SW480 (cell line): ENCODE measurements around the gene MEF2B.

Experiments used
- DNase-seq: peaks from one replicate; pipeline ENCODE4 v3.0.0-alpha.2; 2016; ENCODE audit warnings: low spot score

MEF2B gene

DNA sequence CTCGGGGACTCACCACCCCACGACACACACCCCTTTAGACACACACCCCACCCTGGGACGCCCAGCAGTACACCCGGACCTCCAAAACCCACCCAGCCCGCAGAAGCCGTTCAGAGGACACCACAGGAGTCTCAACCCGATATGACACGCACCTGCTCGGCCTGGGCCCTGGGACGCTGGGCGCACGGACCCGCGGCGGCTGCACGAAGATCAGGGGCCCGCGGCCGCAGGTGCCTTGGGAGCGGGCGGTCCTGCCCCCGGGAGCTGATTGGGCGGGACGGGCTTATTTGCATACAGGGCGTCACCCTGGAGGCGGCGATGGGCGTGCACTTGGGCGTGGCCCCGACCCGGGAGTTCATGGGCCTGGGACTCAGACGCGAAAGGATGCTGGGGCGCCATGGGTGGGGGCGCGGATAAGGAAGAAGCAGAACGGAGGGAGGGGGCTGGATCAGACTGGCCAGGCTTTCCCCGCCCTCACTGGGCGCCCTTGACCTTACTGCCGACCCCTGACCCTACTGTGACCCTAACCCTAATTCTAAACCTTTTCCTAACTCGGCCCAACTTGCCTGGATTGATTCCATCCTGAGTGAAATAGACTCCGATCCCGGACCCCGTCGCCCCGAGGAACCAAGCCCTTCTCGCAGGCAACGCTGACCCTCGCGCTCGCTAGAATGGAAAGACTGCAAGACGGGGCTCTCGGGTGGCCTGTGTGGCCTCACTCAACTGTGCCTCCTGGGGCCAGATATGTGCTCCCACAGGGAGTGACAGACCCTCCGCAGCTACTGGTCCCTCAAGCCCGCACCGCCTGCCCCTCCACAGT lies at the start of gene MEF2B:
Gene MEF2B (minus strand): TSS at position 211 of the 820 bp plus-strand sequence. CDS start 19,528 bp downstream, outside the sequence.
- DNase-seq = peak; percentile 87

DNA sequence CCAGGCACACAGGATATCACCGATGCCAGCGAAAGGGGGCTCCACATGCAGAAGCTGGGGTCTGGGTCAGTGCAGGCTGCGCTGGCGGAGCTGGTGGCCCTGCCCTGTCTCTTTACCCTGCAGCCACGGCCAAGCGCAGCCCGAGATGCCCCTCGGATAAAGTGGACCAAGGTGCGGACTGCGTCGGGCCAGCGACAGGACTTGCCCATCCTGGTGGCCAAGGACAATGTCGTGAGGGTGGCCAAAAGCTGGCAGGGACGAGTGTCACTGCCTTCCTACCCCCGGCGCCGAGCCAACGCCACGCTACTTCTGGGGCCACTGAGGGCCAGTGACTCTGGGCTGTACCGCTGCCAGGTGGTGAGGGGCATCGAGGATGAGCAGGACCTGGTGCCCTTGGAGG lies 48.8 kb upstream of the MEF2B start:
- DNase-seq = no peak

DNA sequence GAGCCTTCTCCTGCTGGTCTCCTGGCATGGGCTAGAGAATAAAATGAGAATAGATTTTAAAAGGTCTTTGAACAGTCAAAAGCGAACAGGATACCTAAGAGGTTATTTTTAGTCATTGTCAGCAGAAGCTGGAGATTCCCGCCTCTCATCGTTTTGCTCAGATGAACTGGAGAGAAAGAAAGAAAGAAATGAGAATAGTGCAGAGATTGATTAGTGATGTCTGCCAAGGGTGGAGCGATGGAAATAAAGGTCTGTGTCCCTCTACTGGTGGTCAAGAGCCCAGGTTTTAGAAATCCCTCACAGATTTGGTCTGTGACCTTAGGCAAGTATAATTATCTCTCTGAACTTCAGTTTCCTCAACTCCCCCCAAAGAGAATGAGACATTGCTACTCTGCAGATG lies 47.0 kb upstream of the MEF2B start:
- peak; percentile 58 for DNase-seq

DNA sequence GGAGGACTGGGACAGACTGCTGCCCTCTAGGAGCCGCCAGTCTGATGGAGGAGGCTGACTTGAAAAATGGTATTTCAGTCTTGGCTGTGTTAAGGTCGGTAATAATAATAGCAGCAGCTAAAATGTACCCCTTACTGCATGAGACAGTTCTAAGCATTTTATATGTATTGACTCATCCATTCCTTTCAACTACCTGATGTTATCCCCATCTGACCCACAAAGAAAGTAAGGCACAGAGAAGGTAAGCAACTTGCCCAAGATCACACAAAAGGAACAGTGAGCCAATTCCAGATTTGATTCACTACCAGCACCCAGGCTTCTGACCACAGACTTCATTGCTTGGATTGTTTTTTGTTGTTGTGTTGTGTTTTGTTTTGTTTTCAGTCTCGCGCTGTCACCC lies 45.7 kb upstream of the MEF2B start:
- no peak for DNase-seq

DNA sequence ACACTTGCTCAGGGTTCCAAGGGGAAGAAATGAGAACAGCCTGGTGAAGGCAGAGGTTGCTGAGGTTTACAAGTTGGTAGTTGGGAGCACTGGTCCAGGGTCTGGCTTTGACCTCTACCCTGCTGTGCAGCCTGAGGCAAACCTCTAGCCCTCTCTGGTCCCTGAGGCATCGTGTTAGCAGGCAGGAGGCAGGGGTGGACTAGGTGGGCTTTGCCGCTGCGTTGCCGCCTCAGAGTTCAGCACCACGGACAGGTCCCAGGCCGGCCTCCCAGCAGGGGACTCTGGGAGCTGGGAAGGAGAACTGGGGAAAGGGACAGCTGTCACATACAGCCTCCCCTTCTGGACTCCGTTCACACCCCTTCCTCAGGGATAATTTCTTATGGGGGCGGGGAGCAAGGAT lies 44.8 kb upstream of the MEF2B start:
- DNase-seq = no peak

DNA sequence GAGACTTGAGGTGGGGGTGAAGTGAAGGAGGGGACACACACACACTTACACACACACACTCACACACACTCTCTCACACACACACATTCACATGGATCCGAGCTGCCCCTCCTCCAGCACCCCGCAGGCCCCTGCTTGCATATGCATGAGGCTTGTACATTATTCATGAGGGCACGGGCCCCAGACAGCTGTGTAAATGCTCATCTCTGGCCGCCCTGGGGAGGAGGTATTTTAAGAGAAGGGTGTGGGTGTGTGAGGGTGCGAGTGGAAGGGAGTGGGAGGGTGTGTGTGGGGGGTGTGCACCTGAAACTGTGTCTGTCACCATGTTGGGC lies 44.1 kb upstream of the MEF2B start:
- DNase-seq = no peak

DNA sequence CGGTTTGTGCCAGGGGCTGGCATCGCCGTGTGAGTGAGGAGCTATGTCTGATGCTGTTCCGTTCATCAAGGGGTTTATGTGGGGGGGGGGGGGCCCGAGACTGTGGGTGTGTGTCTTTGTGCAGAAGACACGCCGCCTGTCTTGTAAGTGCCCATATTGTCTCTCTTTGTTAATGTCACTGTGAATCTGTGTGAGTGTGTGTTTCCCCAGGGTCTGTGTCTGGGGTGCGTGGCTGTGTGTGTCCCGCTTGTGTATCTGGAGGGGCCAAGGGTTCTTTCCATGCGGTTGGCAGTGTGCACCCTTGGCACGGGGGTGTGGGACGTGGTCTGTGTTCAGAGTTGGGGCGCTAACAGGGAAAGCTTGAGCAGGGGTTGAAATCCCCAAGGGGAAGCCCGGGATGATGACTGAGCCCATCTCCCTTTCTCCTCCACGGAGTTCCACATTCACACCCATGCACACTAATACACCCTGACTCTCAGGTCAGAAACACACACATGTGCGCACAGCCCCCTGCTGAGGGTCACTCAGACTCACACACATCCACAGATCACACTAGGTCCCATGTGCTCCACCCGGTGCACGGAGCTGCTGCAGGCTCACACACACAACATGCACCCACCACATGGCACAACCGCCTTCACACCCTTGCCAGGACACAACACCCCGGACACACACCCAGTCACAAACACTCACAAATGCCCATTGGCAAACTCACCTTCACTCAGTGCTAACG lies 43.5 kb upstream of the MEF2B start:
- no peak for DNase-seq

DNA sequence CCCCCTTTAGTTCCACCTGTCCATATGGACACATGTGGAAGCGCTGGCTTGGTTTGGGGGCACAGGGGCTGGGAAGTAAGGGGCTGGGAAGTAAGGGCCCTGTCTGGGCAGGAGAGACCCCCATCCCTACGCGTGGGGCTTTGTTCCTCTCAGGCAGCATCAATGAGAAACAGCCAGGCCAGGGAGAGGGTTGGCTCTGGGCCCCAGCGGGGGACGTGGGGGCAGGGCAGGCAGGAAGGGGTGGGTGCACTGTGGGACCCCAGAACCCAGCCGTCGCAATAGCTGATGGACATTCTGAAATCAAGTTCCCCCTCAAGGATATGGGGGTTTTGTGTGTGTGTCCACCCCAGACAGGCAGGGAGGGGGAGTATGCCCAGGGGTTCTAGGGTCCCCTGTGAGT lies 42.9 kb upstream of the MEF2B start:
- DNase-seq = no peak

DNA sequence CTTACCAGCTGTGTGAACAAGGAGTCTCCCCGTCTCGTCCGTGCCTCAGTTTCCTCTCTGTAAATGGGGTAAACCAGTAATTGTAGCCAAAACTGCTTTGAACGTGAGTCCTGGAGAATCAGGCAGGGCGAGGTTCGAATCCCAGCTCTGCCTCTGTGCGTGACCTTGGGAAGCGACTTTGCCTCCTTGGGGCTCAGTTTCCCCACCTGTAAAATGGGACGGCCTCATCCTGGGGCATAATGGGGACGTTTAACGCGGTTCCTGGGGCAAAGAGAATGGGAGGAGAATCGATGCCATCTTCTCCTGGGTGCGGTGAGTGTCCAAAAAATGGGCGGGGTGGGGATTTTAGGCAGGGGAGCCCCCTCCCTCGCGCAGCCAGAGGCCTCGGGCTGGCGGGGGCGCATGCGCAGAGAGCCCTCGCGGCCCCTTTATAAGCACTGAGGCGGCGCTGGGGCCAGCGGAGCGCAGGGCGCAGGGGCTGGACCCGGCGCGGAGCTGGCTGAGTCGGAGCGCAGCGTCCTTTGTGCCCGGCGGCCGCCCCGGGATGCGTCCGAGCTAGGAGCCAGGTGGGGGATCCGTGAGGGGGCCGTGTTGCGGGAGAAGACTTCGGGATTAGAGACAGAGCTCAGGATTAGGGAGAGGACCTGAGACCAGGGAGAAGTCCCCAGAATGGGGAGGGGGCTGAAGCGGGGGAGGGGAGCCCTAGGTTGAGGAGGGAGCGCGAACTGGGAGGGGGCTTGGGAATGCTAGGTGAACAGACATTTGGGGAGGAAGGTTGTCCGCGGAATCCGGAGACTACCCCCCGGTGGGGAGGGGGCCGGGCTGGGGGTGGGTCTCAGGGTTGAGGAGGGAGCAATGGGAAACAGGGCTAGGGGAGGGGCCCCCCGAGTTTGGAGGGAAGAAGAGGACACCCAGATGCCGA lies 41.7 kb upstream of the MEF2B start, which contains the start of gene NCAN:
Gene NCAN (plus strand): TSS at position 460 of the 922 bp plus-strand sequence. CDS start 4,996 bp downstream, outside the sequence.
- no peak for DNase-seq

DNA sequence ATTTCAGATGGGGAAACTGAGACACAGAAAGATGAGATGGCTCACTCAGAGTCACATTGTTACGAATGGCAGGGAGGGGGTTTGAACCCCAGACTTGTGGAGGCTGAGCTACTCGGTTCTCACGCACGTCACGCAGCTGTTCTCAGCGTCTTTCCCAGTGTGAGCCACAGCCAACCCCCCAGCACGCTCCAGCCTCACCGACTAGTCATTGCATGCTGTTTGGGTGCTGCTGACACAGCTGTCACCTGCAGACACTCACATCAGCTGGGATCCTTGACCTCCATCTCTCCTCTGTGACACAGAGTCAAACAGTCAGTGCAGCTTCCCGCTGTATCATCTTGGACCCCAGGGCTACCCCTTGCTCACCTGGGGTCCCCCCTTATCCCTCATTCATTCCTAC lies 39.3 kb upstream of the MEF2B start:
- DNase-seq = no peak

DNA sequence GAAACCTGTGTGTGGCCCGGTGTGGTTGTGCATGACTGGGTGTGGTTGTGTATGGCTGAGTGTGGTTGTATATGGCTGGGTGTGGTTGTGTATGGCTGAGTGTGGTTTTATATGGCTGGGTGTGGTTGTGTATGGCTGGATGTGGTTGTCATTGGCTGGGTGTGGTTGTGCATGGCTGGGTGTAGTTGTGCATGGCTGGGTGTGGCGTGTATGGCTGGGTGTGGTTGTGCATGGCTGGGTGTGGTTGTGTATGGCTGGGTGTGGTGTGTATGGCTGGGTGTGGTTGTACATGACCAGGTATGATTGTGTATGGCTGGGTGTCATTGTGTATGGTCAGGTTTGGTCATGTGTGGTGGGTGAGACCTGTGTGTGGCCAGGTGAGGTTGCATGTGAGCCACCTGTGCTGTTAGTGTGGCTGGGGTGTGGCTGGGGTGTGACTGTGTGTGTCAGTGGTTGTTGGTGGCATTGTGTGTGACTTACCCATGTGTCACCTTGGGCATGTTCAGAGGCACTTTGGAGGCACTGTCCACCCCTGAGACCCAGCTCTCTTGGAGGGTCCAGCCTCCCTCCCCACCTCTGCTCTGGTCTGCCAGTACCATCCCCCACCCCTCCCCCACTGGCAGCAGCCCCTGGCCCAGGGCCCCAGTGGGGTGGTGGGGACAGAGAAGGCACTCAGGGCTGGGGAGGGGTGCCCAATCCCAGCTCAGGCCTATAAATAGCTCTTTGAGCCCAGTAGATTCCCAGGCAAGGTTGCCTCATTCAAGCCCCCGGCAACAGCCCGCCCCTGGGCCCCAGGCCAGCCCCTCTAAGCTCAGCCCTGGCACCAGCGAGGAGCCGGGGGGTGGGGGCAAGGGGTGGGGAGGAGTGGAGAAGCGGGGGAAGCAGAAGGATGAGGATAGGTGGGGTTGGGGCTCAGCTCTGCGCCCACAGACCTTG lies 37.8 kb upstream of the MEF2B start:
- DNase-seq = no peak

DNA sequence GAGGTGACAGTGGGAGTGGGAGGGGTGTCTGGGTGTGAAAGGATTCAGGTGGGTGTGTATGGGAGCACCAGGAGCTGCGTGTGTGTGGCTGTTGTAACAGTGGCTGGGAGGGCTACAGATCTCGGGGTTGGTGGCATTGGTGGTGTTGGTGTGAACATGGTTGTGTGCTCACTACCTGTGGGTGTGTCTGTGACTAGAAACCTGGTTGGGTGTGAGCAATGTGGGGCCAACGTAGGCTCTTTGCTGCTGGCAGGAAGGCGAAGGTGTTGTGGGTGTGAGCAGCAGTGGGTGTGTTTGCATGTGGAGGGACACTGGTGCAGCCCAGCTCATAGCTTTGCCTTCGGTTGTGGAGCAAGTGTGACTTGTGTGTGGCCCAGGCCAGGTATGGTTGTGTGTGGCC lies 36.9 kb upstream of the MEF2B start:
- DNase-seq = no peak

DNA sequence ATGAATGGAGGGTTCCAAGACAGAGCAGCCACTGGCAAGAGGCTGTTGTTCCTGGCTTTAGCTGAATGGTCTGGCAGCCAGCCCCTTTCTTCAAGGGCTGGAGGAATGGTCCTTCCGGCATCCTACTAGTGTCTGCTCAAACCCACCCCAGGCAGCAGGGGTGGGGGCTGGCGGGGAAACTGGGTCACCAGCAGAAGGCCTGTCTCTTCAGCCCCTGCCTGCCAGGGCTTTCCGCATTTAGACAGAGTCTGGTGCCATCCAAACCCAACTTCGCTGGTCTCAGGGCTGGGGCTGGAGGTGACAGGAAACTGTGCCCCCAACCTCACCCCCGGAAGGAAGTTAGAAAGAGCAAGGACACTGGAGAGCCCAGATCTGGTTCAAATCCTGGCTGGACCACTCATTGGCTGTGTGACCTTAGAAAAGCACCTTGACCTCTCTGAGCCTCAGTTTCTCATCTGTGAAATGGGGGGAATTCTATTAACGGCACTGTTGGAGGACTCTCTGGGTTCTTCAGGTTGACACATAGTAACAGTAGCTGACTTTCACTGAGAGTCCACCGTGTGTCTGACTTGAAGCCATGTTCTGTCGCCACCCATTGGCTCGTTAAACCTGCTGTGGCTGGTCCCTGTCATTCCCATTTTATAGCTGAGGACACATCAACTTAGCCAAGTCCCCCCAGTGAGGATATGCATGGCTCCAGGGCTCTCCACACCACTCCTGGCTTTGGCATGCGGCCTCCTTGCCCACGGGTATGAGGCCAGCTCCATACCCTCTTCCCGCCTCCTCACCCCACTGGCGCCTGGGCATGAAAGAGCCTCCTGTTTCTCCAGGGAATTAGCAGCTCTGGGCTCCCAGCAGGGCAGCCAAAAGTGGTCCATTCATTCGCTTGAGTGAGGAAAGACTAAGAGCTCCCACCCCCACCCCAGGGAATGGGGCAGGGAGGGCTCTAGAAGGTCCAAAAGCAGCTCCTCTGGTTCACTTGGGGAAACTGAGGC lies 35.6 kb upstream of the MEF2B start:
- DNase-seq = no peak

DNA sequence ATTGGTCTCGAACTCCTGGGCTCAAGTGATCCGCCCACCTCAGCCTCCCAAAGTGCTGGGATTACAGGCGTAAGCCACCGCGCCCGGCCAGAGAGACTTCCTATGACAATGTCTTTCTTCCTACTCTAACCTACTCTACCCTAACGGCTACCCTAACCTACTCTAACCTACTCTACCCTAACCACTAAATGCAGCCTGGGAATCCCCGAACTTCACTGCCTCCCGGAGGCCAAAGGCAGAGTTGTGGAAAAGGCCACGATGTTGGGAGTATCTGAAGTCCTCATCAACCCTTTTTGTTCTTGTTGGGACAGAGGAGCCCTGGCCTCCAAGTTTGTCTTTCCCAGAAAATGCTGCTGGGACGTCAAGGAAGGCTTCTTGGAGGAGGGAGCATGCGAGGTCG lies 34.1 kb upstream of the MEF2B start:
- no peak for DNase-seq

DNA sequence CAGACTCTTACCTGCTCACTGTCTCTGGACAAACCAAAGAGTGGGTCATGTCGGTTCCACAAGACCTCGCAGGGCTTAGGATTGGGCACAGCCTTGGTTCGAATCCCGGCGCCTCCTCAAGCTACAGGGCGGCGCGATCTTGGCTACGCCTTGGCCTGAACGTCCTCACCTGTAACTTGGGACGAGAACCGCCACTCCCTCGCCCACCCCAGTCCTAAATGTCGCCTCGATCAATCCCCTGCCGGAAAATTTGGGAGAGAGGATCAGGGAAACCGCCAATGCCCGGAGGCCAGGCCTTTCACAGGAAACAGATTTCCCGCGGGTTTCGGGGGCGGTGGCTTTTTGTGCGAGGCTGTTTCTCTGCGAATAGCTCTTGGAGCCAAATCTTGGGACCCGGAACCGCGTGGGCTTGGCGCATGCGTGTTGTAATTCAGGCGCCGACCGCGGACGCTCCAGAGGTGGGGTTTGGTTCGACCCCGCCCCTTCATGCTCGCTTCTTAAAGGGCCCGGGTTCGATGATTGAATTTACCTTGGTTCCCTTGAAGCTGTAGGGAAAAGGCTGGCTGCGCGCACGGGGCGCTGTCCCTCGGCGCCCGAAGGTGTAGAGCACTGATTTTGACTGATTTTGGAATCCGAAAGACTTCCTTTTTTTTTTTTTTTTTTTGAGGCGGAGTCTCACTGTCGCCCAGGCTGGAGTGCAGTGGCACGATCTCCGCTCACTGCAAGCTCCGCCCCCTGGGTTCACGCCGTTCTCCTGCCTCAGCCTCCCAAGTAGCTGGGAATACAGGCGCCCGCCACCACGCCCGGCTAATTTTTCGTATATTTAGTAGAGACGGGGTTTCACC lies 33.2 kb upstream of the MEF2B start, which contains the start of gene NR2C2AP:
Gene NR2C2AP (minus strand): TSS at position 403 of the 845 bp plus-strand sequence. CDS start 354 bp downstream, at position 49.
- peak; percentile 93 for DNase-seq

DNA sequence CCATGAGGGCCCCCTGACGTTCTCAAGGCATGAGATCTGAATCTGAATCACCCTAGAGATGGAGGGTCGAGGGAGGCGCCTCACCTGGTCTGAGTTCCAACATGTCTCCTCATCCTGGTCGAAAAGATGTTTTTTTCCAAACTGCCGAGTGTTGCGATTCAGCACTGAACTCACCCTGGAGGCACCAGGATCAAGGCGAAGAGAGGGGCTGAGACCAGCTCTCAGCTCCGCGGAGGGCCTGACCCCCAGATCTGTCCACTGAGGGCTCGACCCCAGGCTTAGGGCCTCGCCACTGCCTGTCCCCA lies 32.6 kb upstream of the MEF2B start:
- DNase-seq = no peak

DNA sequence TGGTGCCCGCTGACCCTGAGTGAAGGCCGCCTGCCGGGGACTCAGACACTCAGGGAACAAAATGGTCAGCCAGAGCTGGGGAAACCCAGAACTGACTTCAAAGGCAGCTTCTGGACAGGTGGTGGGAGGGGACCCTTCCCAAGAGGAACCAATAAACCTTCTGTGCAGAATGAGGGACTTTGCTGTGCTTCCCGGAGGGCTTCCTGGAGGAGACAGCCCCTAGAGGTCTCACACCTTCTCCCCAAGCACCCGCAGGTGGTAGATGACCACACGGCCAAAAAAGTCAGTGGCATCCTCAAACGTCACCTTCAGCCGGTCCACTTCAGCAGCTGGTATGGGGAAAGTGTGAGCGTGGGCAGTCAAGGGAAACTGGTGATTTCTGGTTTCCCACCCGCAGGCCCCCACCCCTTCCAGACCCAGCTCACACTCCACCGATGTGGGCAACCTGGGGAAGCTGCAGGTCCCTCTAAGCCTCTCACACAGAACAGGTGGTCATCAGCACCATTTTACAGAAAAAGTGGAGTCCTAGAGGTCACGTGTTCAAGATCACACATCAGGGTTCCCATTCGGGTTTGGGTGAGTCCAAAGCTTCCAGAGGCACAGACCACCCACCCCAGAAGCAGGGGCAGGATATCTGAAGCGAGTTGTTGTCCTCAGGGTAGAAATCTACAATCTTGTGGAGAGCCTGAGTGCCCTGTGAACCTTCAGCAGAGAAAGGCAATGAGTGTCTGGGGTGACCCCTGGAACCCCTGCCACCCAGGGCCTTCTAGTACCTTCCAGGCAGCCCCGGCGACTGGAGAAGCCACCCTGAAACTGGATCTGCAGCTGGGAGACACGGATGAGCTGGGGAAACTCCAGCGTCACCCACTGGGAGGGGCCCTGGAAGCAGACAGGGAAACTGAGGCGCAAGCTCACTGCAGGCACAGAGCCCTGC lies 31.9 kb upstream of the MEF2B start:
- DNase-seq = no peak

DNA sequence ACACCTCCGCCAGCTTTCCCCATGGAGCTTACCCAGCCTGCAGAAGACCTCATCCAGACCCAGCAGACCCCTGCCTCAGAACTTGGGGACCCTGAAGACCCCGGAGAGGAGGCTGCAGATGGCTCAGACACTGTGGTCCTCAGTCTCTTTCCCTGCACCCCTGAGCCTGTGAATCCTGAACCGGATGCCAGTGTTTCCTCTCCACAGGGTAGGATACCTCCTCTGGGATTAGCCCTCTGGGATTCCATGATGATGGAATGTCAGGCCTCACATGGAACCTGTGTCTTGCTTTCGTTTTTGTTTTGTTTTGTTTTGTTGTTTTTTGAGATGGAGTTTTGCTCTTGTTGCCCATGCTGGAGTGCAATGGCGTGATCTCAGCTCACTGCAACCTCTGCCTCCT lies 23.9 kb upstream of the MEF2B start:
- no peak for DNase-seq
